DLD1 (cell line): ENCODE measurements around the gene GJC1.
"Not testable (repeated sequence)": the region's sequence is repeated elsewhere in the genome, so short reads cannot be mapped to it uniquely, and the experiment has no call there.

Source experiments
- in situ Hi-C: cut with HindIII; loops from 2 replicates; pipeline ENCODE4 v1.10.0; 2017; ENCODE audit warnings: low sequenced_read_pairs

GJC1 gene

DNA sequence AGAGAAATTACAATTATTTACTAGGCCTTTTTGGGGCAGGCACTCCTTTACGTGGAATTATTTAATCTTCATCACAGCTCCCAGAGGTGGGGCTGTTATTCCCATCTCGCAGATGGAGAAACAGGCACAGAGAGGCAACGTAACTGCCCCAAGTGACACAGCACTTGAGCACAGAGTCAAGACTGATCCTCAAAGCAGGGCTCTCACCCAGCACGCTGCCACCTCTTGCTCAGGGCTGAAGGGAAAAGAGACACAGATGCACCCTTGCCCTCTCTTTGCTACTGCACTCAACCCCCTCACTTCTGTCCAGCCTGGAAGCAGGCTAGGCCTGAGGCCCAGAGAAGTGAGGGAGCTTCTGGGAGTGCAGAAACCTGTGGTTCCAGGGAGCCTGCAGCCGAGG, 66.9 kb downstream of the GJC1 start:
- in situ Hi-C loops: no loop called here

- in situ Hi-C loops: no loop called here
These were observed 67.9 kb downstream of the GJC1 start for GRCh38 chr17:44761932-44762810.

GRCh38 chr17:44760474-44761308, 69.4 kb downstream of the GJC1 start:
- in situ Hi-C loops: no loop called here

GRCh38 chr17:44759916-44760243, 70.2 kb downstream of the GJC1 start:
- in situ Hi-C loops: no loop called here

- in situ Hi-C loops: no loop called here
These were observed 70.8 kb downstream of the GJC1 start for GRCh38 chr17:44759086-44759915.

DNA sequence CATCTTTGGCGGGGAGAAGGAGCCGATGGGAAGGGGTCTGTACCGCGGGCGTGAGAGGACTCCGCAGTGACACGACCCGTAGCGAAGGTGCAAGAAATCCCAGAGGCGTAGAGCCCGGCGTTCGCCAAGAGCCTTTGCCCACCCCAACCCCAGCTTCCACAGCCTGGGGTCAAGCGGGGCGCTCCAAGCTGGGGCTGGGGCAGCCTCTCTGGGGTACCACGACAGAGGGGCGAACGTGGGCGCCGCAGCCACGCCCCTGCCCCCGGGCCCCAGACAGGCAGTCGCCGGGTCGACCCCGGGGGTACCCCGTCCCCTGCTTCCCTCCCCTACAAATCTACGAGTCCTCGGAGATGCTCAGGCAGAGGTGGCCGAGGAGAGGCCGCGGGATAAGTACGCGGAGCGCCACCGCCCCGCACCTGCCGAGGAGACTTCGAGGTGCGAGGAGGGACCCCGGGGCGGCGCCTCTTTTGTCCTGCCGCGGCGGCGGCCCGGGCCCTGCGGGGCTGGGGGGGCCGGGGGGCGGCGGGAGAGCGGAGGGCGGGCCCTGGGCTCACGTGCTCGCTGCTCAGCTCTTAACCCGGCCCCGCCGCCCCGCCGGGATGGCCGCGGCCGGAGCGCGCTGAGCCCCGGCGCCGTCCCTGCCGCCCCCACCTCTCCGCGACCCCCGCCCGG, 71.5 kb downstream of the GJC1 start, which contains the start of gene ADAM11:
Gene ADAM11 (plus strand): TSS at position 575 of the 672 bp plus-strand sequence. CDS start 212 bp downstream, outside the sequence.
- in situ Hi-C loops: no loop called here

- in situ Hi-C loops: no loop called here
These were observed 72.1 kb downstream of the GJC1 start for GRCh38 chr17:44757918-44758413.

DNA sequence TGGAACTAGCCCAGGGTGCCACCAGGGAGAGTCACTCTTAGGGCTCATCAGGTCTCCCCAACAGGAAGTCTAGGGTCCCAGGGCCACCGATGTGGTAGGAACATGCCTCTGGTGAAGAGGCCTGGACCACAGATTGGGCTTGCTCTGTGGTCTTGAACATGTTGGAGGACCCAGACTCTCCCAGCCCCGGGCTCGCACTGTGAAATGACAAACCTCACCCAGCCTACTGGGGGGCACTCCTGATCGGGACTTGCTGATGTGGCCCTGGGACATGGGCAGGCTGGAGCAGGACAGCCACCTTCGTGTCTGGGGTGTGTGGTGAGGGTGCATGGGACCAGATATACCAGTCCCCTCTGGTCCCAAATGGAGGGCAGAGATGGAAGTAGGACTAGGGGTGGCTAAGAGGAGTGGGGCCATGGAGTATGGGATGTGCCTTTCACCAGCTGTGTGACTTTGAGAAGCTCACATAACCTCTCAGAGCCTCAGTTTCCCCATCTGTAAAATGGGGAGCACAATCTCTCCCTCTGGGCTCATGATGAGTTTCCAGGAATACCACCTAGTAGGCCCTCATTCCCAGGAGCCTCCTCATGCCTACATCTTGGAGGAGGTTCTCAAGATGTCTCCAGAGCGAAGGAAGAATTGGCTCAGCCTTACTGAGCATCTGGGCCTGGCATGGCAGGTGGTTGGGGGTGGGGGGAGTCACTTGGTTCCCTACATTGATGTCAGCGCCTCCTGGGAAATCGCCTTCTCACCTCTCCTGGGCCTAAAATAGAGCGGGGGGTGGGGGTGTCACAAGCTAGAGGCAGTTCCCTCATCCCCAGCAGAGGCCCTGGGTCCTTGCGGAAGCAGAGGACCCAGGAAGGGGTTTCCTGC, 72.8 kb downstream of the GJC1 start:
- in situ Hi-C loops: no loop called here

GRCh38 chr17:44755180-44755579, 74.9 kb downstream of the GJC1 start:
- in situ Hi-C loops: not testable (repeated sequence)

DNA sequence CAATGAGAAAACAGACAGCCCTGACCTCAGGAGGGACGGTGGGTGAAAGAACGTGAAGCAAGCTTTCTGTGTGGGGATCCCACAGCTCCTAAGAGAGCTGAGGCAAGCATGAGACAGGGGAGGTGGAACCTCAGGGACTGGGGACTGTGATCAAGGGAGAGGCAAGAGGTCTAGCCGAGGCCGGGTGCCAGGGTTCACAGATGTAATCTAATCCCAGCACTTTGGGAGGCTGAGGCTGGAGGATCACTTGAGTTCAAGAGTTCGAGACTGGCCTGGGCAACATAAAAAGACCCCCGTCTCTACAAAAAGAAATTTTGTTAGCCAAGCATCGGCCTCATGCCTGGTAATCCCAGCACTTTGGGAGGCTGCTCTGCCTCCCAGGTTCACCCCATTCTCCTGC, 75.8 kb downstream of the GJC1 start:
- in situ Hi-C loops: no loop called here

DNA sequence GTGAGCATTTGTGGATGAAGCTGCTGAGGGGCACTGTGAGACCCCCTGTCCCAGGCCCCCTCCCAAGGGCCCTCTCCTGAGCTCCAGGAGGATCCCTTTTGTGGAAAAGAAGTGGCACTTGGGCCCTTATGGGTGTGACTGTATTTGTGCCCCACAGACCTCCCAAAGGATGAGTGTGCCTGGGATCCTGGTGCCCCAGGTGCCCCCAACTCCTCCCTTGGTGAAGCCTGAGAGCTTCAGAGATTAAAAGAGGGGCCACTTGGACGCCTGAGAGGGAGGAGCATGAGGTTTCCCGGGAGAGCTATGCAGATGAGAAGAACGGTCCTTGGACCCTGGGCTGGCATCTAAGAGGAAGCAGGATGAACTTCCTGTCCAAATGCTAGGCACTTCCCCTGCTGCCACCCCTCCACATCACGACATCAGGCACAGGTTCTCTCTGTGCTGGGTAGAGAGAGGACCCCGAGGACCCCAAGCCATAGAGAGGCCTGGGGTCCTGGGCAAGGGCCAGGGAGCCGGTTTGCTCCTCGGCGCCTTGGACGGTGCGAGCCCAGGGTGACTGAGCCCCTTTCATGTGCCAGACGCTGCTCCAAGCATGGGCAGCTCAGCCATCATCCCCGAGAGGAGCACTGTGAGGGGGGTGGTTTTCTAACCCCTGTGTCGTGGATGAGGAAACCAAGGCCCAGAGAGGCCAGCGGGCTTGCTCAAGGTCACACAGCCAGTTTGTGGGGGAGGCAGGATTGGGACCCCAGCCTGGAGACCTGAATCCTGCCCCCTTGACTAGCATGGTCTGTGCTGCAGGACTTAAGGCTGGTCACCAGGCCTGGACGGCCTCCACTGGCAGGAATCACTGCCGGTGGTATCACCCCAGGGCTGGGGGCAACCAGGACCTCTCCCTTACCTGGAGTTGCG, 76.9 kb downstream of the GJC1 start:
- in situ Hi-C loops: no loop called here

- in situ Hi-C loops: no loop called here
These were observed 78.3 kb downstream of the GJC1 start for GRCh38 chr17:44751806-44752205.

DNA sequence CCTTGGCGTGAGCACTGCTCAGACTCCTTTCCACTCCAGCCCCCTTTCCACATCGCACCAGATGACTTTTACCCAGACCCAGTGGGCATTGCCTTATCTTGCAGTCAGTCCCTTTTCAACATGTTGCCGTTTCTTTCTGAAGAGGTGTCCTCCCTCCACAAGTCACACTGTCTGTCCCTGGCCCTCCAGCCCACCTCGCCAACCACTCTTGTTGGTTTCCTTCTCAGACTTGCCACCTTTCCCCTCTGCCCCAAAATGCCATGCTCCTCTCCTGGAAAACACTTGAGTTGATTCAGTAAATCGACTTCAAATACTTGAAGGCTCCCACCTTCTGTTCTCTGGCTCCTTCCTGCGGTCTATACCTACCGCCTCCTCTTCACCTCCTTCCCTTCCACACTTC, 78.8 kb downstream of the GJC1 start:
- in situ Hi-C loops: no loop called here

DNA sequence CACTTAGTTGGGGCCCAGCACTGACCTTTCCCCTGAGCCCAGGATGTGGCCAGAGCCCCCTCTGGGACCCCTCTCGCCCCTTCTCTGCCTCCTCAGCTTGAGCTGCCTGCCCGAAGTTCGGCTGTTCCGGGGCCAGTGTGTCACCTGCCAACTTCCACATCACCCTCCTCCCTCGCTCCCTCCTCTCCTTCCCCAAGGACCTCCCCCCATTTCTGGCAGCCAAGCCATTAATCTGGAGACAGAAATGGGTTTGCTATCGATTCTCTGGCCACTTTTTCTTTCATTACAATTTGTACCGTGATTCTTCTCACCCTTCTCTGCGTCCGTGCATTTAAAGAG, 80.1 kb downstream of the GJC1 start:
- in situ Hi-C loops: no loop called here

DNA sequence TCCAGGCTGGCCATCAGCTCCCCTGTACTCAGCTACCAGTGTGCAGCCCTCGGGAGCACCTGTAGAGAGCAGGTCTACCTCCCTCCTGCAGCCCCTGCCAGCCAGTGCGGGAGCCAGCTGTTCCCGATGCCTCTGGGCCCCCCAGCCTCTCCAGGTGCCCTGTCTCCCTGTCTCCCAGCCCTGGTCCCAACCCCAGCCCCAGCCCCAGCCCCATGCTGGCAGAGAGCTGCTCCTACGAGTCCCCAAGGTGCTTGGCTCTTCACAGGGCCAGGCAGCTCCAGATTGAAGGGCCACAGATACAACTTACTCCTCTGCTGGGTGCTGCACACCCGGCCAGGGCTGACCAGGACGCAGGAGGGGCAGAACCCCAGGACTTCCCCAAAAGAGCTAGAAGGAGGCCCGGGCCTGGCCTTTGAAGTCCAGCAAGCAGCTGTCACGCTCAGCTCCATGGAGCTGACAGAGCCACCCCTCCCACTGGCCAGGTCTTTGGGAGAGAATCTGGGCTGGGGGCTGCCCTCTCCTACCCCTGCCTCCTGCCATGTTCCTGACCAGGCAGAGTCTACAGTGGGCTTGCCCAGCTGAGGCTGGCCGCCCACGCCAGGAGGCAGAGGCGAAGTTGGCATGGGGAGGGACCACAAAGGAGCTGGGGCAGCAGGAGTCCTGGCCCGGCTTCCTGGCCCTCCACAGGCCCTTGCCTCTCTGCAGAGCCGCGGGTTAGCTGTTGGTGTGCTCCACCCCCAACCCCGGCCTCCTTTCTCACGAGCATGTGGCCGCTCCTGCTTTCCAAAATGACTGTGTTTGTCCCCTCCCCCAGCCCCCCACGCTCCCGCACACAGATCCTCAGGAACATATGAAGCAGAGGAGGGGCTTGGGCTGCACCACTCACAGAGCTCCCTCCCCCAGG, 80.8 kb downstream of the GJC1 start:
- in situ Hi-C loops: no loop called here
